Measurements from ENCODE around the gene MINDY2.
"Not testable (repeated sequence)": the region's sequence is repeated elsewhere in the genome, so short reads cannot be mapped to it uniquely, and the experiment has no call there.

GRCh38 chr15:58823267-58823666 lies 52.2 kb downstream of the MINDY2 start:
- TF ChIP-seq, protein P1, sequence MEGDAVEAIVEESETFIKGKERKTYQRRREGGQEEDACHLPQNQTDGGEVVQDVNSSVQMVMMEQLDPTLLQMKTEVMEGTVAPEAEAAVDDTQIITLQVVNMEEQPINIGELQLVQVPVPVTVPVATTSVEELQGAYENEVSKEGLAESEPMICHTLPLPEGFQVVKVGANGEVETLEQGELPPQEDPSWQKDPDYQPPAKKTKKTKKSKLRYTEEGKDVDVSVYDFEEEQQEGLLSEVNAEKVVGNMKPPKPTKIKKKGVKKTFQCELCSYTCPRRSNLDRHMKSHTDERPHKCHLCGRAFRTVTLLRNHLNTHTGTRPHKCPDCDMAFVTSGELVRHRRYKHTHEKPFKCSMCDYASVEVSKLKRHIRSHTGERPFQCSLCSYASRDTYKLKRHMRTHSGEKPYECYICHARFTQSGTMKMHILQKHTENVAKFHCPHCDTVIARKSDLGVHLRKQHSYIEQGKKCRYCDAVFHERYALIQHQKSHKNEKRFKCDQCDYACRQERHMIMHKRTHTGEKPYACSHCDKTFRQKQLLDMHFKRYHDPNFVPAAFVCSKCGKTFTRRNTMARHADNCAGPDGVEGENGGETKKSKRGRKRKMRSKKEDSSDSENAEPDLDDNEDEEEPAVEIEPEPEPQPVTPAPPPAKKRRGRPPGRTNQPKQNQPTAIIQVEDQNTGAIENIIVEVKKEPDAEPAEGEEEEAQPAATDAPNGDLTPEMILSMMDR (conservative IDR thresholded peaks at IDR 0.05; ENCODE audit: low read depth, low read length): not testable (repeated sequence)
- TF ChIP-seq EZH2phosphoT487 (IDR thresholded peaks at IDR 0.05; ENCODE audit: borderline replicate concordance, low read length); EZH2 (IDR thresholded peaks at IDR 0.05; ENCODE audit: low read length, unreplicated experiment): not testable (repeated sequence)
